Daoy (cell line): ENCODE measurements around the gene BCL10. TPM values are rescaled to one million over a fixed set of nuclear protein-coding genes. Genes with fewer than 3 reads are reported as not detected.

Experiments used
- DNase-seq: peaks from one replicate; pipeline ENCODE4 v3.0.0-alpha.2; 2015; ENCODE audit warnings: low read depth
- total RNA-seq: library from RNA; depleted of rRNA; stranded (reverse); fragments of >200 nt; shearing (Covaris generic); gene quantifications from 2 replicates; pipeline ENCODE4 v1.2.3, GENCODE V29; 2014; rRNA removed

The BCL10 gene
- total RNA-seq, 1 experiment from 2014 or later: 50.7 TPM

DNA sequence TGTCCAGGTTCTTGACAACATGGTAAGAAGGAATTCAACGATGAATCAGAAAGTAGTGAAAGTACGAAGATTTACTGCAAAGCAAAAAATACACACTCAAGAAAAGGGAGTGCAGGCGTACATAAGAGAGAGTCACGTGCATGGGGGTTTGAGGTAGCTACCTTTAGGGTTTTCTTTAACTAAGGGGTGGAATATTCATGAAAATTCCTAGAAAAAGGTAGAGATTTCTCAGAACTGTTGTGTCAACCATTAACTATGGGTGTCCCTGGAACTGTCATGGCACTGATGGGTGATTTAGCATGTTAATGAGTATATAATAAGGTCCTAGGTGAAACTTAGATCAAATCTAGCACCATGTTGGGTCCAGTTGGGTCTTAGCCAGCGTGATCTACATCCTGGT lies 53.1 kb downstream of the BCL10 start:
- DNase-seq: no peak

DNA sequence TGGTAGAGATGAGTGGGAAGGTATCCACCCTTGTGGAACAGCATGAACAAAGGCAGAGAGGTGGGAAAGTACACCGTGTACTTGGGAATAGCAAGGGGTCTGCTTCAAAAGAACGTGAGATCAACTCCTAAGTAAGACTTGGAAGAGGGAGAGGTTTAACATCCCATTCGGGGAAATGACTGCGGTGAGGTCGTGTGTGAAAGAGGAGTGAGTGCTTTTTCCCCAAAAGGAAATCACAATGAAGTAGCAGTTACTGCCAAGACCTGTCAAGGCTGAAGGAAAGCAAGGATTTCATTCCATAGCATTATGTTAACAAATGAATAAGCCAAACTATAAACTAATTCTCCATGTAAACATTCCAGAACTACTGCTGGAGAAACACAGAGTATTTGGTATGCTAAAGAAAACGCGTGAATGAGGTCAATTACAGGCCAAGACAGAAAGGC lies 55.7 kb downstream of the BCL10 start:
- no peak for DNase-seq

DNA sequence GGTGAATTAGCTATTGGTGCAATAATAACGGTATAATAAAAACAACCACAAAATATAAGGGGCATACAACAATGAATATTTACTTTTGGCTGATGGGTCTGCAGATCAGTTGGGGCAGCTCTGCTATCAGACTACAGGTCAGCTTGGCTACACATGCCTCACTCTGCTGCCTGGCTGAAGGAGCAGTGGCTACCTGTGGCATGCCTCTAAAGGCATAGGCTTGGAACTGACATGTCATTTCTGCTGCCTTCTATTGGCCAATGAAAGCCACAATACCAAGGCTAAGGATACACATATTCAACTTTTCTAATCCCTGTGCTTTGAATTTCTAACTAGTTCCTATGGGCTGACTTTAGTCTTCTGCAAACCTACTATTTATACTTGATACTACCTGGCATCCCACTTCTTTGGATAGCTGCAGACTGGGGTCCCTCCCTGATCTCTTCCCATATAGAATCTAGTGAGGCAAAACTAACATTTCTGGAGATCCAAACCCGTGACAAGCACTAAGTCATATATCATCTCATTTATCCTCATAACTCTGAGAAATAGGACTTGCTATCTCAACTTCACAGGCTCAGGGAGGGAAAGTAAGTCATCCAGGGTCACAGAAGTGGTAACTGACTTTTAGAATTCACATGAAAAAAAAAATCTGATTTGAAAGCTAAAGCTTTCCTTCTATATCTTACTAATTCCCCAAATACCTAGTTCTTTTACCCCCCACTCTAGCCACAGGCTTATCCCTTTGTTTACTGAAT lies 56.4 kb downstream of the BCL10 start:
- DNase-seq: no peak

DNA sequence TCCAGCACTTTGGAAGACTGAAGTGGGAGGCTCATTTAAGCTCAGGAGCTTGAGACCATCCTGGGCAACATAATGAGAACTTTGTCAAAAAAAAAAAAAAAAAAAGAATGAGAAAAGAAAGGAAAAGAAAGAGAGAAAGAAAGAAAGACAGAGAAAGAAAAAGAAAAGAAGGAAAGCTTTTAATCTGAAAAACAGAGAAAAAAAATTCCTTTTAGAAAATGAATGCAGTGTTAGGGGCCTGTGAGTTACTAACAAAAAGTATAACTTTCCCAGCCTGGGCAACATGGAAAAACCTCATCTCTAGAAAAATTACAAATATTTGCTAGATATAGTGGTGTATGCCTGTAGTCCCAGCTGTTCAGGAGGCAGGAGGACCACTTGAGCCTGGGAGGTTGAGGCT lies 59.7 kb downstream of the BCL10 start:
- DNase-seq: no peak

Other genes with a start within 250 kb of the BCL10 start
- gene MCOLN3, start 228.1 kb downstream of the BCL10 start, total RNA-seq: 2.1 and 2.5 TPM in 2 replicates
- gene SYDE2, start 75.6 kb downstream of the BCL10 start, total RNA-seq: 6.5 and 7.8 TPM in 2 replicates
- 55.1 and 62.1 TPM in 2 replicates for gene C1orf52, start 17.0 kb downstream of the BCL10 start, total RNA-seq
- gene DDAH1, start 188.5 kb upstream of the BCL10 start, total RNA-seq: 56.3 and 63.0 TPM in 2 replicates